ENCODE results near the gene CIDEC.

GRCh38 chr3:9914011-9914410 lies 34.0 kb upstream of the CIDEC start:
- TF ChIP-seq ZFX (IDR thresholded peaks at IDR 0.05) (no peak), CTCF (conservative IDR thresholded peaks at IDR 0.05) (no peak)

All from C4-2B (cell line).